Heart right ventricle (tissue), 16 donors: ENCODE data around the gene SLC44A5. TPM values are rescaled to one million over a fixed set of nuclear protein-coding genes. Genes with fewer than 3 reads are reported as not detected.

Source experiments
- ATAC-seq, 8 donors: fragments of 200-7000 bp; cut with Tn5 transposase; one replicate each; pipeline ENCODE4 v1.9.1; 2020; ENCODE audit warnings: mild to moderate bottlenecking in 8 of 8, moderate library complexity in 8 of 8, moderate number of reproducible peaks in 1 of 8
- DNase-seq, 2 donors: peaks; one replicate each; pipeline ENCODE4 v3.0.0-alpha.2; 2020
- H3K27ac ChIP-seq, 10 donors: fragments of 200-600 bp; sonication (generic) in 2 of 10; one replicate each; pipeline versions ENCODE4 v1.5.0 to v1.8.0; 2020 to 2022; ENCODE audit warnings: mild to moderate bottlenecking in 3 of 10
- H3K27me3 ChIP-seq, 7 donors: fragments of 200-600 bp; one replicate each; pipeline ENCODE4 v1.8.0; 2021 to 2022; ENCODE audit warnings: mild to moderate bottlenecking in 2 of 7
- H3K36me3 ChIP-seq, 9 donors: fragments of 200-600 bp; sonication (generic) in 1 of 9; one replicate each; pipeline versions ENCODE4 v1.5.0 to v1.8.0; 2020 to 2022; ENCODE audit warnings: mild to moderate bottlenecking in 2 of 9
- H3K4me1 ChIP-seq, 9 donors: fragments of 200-600 bp; sonication (generic) in 1 of 9; one replicate each; pipeline versions ENCODE4 v1.5.0 to v1.8.0; 2020 to 2022; ENCODE audit warnings: mild to moderate bottlenecking in 4 of 9
- H3K4me3 ChIP-seq, 10 donors: fragments of 200-600 bp; sonication (generic) in 2 of 10; one replicate each; pipeline versions ENCODE4 v1.5.0 to v1.8.0; 2020 to 2022; ENCODE audit warnings: mild to moderate bottlenecking in 7 of 10, moderate library complexity in 2 of 10
- H3K9me3 ChIP-seq, 11 donors: fragments of 200-600 bp in 10 of 11; sonication (generic) in 2 of 11; one replicate each; pipeline versions ENCODE4 v1.5.0 to v1.8.0; 2013 to 2022; ENCODE audit warnings: mild to moderate bottlenecking in 2 of 11, control low read depth in 1 of 11, moderate library complexity in 1 of 11
- WGBS, 2 donors: extraction: QIAGEN DNeasy Blood & Tissue Kit; methylation state at CpG; one replicate each; pipeline ENCODE4 v1.1.7; 2013; ENCODE audit warnings: inconsistent platforms in 1 of 2; 5-methylcytosine and 5-hydroxymethylcytosine counted together
- intact Hi-C, 10 donors: fragments of 100-400 bp; cut with DNase I; formaldehyde crosslinking; loops; one replicate each; pipeline versions ENCODE4 v1.11.1 to v1.14.2; 2022
- polyA plus RNA-seq, 2 donors: library from polyadenylated mRNA; stranded (reverse); fragments of 200-250 nt; gene quantifications; one replicate each; pipeline ENCODE4 v1.2.3, GENCODE V29; 2013
- total RNA-seq, 10 donors: library from RNA; stranded (reverse); fragmentation: NEBNext Ultra II Directional in 3 of 10; extraction: Animal tissue kit (Norgen Biotek cat#: 25700) in 3 of 10; gene quantifications; one replicate each; pipeline versions ENCODE4 v1.2.1 to v1.2.4, GENCODE V29; 2021 to 2023
- TF ChIP-seq, protein P1 (sequence below), 9 donors: fragments of 200-600 bp; sonication (generic) in 2 of 9; IDR thresholded peaks; one replicate each; pipeline versions ENCODE4 v1.5.0 to v1.8.0; 2021 to 2022; ENCODE audit warnings: antibody characterized with exemption in 9 of 9, mild to moderate bottlenecking in 5 of 9, moderate library complexity in 1 of 9
- donor health status: Arrhythmogenic right ventricular cardiomyopathy.
- donor health status: ischemic (EF 13 %, LVEDD 7.1; RV severe dilation, severe dysfunction).
- donor health status: healthy with polysubstance abuse.
- donor health status: DM: no; HTN: yes; CAD: no.
- donor health status: DM: no; HTN: no; CAD: no.
- donor health status: ischemic (EF 25% LVEDD 6.9; RV normal size, moderate dysfunction).
- donor health status: ischemic (EF 25% LVEDD 5.7; RV mildly dilated, moderate dysfunction).
- donor health status: healthy.
- donor health status: DM: yes; HTN: yes; CAD: no.
- donor health status: Ischemic cardiomyopathy.
- donor health status: ischemic (EF 35%, LVEDD 5.7; RV mildly dilated, moderate dysfunction).
- donor health status: nonischemic (EF 11% LVEDD 7.7; RV severe dilation, severe dysfunction).
- donor health status: DM: yes; HTN: yes; CAD: no.
- donor health status: PGD.
- donor health status: ischemic (EF 29% LVEDD 5.4; RV normal size, mild dysfunction).
- donor health status: nonischemic (EF 23%, LVEDD 6.1; RV moderate dilation, normal function).

The SLC44A5 gene
- total and polyA plus RNA-seq, 12 donors = 0.10 to 4.8 (median 1.5) TPM

DNA sequence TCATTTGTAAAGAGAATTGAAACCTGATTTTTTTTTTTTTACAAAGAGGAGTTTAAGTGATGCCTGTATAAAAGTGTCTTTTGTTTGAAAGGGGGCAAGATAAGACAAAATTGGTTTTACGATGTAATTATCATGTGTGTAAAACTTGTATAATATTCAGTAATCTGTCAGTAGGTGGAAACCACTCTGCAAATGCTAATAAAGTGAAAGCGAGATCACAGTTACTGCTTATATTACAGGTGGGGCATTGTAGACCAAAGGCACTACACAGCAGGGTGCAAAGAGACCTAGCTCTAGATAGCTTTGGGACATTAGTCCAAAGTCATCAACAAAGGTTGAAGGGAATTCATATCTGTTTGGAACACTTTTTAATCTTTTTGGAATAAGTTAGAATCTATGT lies 302.5 kb downstream of the SLC44A5 start:
- intact Hi-C loops = no loop called here
- Histone ChIP-seq H3K4me1 (no peaks in the 10 kb centered on the region), H3K9me3 (no peaks in the 10 kb centered on the region), H3K27ac (no peak overlapping the region), H3K36me3 (no peaks in the 10 kb centered on the region), H3K27me3 (no peaks in the 10 kb centered on the region), H3K4me3 (no peak overlapping the region)
- ATAC-seq (no peak), DNase-seq (no peak)
- TF ChIP-seq, protein P1, sequence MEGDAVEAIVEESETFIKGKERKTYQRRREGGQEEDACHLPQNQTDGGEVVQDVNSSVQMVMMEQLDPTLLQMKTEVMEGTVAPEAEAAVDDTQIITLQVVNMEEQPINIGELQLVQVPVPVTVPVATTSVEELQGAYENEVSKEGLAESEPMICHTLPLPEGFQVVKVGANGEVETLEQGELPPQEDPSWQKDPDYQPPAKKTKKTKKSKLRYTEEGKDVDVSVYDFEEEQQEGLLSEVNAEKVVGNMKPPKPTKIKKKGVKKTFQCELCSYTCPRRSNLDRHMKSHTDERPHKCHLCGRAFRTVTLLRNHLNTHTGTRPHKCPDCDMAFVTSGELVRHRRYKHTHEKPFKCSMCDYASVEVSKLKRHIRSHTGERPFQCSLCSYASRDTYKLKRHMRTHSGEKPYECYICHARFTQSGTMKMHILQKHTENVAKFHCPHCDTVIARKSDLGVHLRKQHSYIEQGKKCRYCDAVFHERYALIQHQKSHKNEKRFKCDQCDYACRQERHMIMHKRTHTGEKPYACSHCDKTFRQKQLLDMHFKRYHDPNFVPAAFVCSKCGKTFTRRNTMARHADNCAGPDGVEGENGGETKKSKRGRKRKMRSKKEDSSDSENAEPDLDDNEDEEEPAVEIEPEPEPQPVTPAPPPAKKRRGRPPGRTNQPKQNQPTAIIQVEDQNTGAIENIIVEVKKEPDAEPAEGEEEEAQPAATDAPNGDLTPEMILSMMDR (IDR thresholded peaks at IDR 0.05) = no peak
- 85 to 87% methylated on average over 2 of the region's 2 CpGs for WGBS, 2 donors

DNA sequence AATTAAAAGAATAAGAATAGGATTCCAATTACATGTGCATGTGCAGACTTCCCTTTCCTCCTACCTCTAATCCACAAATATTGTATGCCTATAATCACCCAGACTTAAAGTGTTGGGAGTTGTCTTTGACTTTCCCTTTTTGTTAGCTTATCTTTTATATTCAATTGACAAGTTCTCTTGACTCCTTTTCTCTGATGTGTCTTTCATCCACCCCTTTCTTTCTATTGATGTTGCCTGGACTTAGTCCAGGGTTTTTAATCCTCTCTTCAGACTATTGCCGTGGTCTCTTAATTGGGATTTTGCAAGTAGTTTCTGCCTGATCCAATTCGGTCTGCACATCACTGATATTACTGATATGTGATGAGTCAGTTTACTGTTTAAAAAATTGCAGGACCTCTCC lies 305.9 kb downstream of the SLC44A5 start:
- Histone ChIP-seq H3K27ac (no peak overlapping the region), H3K9me3 (no peaks in the 10 kb centered on the region), H3K36me3 (no peaks in the 10 kb centered on the region), H3K4me3 (no peak overlapping the region), H3K4me1 (no peaks in the 10 kb centered on the region), H3K27me3 (no peaks in the 10 kb centered on the region)
- intact Hi-C loops = no loop called here
- ATAC-seq (no peak), DNase-seq (no peak)
- TF ChIP-seq, protein P1 (IDR thresholded peaks at IDR 0.05) = no peak
- 78 to 85% methylated on average over 2 of the region's 2 CpGs for WGBS, 2 donors

DNA sequence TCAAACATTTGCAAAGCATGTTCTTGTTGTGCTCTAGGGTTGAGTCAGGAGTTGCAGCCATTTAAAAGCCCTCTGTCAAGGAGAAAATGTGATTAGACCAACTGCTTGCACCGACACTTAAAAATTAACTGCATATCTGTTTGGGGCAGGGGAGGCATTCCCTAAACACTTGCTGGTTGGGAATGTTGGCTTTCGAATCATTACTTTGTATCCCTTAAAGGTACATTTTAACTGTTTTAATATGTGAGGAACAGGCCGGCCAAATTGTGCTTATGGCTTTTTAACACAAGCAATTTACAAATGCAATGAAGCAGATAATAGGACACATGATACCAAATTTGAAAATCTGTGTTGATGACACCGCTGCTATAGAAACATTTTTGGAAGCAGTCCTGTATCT lies 317.6 kb downstream of the SLC44A5 start:
- intact Hi-C loops = no loop called here
- TF ChIP-seq, protein P1 (IDR thresholded peaks at IDR 0.05) = no peak
- WGBS, 2 donors = 63 to 68% methylated on average over 4 of the region's 4 CpGs
- Histone ChIP-seq H3K27ac (no peak overlapping the region), H3K27me3 (no peaks in the 10 kb centered on the region), H3K4me1 (peaks cover 0 to 6% (median 0%) of the 10 kb centered on the region in 9 donors), H3K9me3 (no peaks in the 10 kb centered on the region), H3K4me3 (no peak overlapping the region), H3K36me3 (no peaks in the 10 kb centered on the region)
- ATAC-seq = no peak
- DNase-seq = no peak

DNA sequence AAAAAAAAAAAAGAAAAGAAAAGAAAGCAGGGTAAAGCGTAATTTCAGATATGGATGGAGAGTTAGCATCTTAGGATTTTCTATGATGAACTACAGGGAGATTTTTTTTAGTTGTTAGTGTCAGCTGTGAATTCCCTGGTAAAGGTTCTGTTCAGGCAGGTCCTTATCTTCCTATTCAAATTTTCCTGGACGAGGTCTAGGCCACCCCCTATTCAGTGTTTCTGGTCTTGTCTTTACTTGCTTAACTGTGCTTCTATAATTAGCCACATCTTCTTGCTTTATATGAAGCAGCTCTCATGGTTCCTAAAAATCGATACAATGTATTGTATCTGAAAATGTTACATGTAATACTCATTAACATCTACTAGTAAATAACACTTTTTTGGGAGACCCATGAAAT lies 318.9 kb downstream of the SLC44A5 start:
- ATAC-seq = peak in 1 of 8 donors; percentile 59
- intact Hi-C loops = no loop called here

More for the DNA sequence above, 318.9 kb downstream of the SLC44A5 start:
- Histone ChIP-seq H3K4me1 (peaks cover 0 to 6% (median 0%) of the 10 kb centered on the region in 9 donors), H3K36me3 (no peaks in the 10 kb centered on the region), H3K27ac (no peak overlapping the region), H3K4me3 (no peak overlapping the region), H3K9me3 (peaks cover 0 to 6% (median 0%) of the 10 kb centered on the region in 11 donors), H3K27me3 (no peaks in the 10 kb centered on the region)
- no peak for DNase-seq
- TF ChIP-seq, protein P1 (IDR thresholded peaks at IDR 0.05) = no peak
- 54 to 60% methylated on average over 3 of the region's 3 CpGs for WGBS, 2 donors
